MM.1S (cell line): ENCODE results near the gene NKX2-2.

Experiments
- DNase-seq: peaks from one replicate; pipeline ENCODE4 v3.0.0-alpha.2; 2015
- H2AFZ ChIP-seq: fragments of 300-600 bp; sonication (generic); 2 replicates; pipeline ENCODE4 v1.6.0; 2016; ENCODE audit warnings: antibody characterized with exemption, low read length
- H3F3A ChIP-seq: fragments of 300-600 bp; sonication (generic); 2 replicates; pipeline ENCODE4 v1.6.1; 2016; ENCODE audit warnings: mild to moderate bottlenecking, antibody characterized with exemption, low read length, moderate library complexity, mixed read lengths; ENCODE audit not compliant: insufficient read depth
- H3K27ac ChIP-seq: fragments of 300-600 bp; sonication (generic); 2 replicates; pipeline ENCODE4 v1.5.1; 2016; ENCODE audit warnings: mild to moderate bottlenecking, low read length
- H3K27me3 ChIP-seq: fragments of 300-600 bp; sonication (generic); replicated peaks from 2 replicates; pipeline ENCODE4 v1.6.0; 2016; ENCODE audit warnings: low read length; ENCODE audit not compliant: insufficient read depth
- H3K36me3 ChIP-seq: fragments of 300-600 bp; sonication (generic); replicated peaks from 2 replicates; pipeline ENCODE4 v1.6.1; 2016; ENCODE audit warnings: mild to moderate bottlenecking, low read length, mixed read lengths; ENCODE audit not compliant: insufficient read depth
- H3K4me1 ChIP-seq: fragments of 300-600 bp; sonication (generic); 2 replicates; pipeline ENCODE4 v1.6.1; 2016; ENCODE audit warnings: low read length, mixed read lengths
- H3K4me2 ChIP-seq: fragments of 300-600 bp; sonication (generic); 2 replicates; pipeline ENCODE4 v1.6.0; 2016; ENCODE audit warnings: low read depth, low read length
- H3K4me3 ChIP-seq: fragments of 300-600 bp; sonication (generic); 2 replicates; pipeline ENCODE4 v1.5.1; 2016; ENCODE audit warnings: low read length, mixed read lengths
- H3K79me2 ChIP-seq: fragments of 300-600 bp; sonication (generic); 2 replicates; pipeline ENCODE4 v1.6.1; 2016; ENCODE audit warnings: mixed run types, low read length, mixed read lengths
- H3K9ac ChIP-seq: fragments of 300-600 bp; sonication (generic); 2 replicates; pipeline ENCODE4 v1.6.1; 2016; ENCODE audit warnings: low read length, mixed read lengths
- H3K9me2 ChIP-seq: fragments of 300-600 bp; sonication (generic); replicated peaks from 2 replicates; pipeline ENCODE4 v1.6.1; 2016; ENCODE audit warnings: mild to moderate bottlenecking, low read length, mixed read lengths; ENCODE audit not compliant: insufficient read depth
- H3K9me3 ChIP-seq: fragments of 300-600 bp; sonication (generic); replicated peaks from 2 replicates; pipeline ENCODE4 v1.6.1; 2016; ENCODE audit warnings: mild to moderate bottlenecking, low read length, mixed read lengths; ENCODE audit not compliant: insufficient read depth
- H4K20me1 ChIP-seq: fragments of 300-600 bp; sonication (generic); 2 replicates; pipeline ENCODE4 v1.6.1; 2016; ENCODE audit warnings: mild to moderate bottlenecking, low read length, moderate library complexity, mixed read lengths; ENCODE audit not compliant: insufficient read depth
- CTCF ChIP-seq: fragments of 300-600 bp; sonication (generic); IDR thresholded peaks from 2 replicates; pipeline ENCODE4 v1.5.1; 2016; ENCODE audit warnings: antibody characterized with exemption, low read length, mixed read lengths
- EZH2 ChIP-seq: fragments of 300-600 bp; sonication (generic); optimal IDR thresholded peaks from 2 replicates; pipeline ENCODE3; 2017; ENCODE audit warnings: low read depth, mild to moderate bottlenecking, antibody characterized with exemption, low read length, mixed read lengths
- EZH2phosphoT487 ChIP-seq: fragments of 300-600 bp; sonication (generic); IDR thresholded peaks from 2 replicates; pipeline ENCODE4 v1.6.1; 2018; ENCODE audit warnings: antibody characterized with exemption, low read length

The NKX2-2 gene

DNA sequence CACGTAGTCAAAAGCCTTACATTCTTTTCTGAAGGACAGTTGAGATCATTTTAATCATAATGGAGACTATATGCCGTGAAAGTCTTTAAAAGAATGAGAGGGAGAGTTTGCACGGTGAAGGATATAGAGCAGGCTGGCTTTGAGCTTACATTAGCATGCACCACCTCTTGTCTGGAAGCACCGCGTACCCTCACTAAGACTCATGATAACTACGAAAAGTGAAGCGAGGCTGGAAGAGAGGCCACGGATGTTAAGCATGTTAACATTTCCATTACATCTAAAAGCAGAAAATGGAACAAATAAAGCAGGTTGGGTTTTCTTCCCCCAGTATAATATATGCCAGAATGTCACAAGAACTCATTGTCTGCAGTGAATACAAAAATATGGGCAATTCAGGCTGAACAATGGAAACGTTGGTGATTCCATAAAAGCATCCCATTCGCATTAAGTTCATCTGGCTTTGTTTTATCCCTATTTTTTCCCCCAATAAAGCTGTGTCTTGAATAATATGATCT, 40.6 kb upstream of the NKX2-2 start:
- Histone ChIP-seq H3K79me2 (no peaks in the 10 kb centered on the region), H3F3A (peaks cover 4% of the 10 kb centered on the region; the same call in 1 of the 2 replicates)

GRCh38 chr20:21550587-21550986, 36.7 kb upstream of the NKX2-2 start:
- H3F3A ChIP-seq = peaks cover 8% of the 10 kb centered on the region
- TF ChIP-seq EZH2 = no peak
- TF ChIP-seq CTCF = no peak
- TF ChIP-seq EZH2phosphoT487 = no peak
- H3K4me1 ChIP-seq = peaks cover 4% of the 10 kb centered on the region
- H3K79me2 ChIP-seq = no peaks in the 10 kb centered on the region
- no peaks in the 10 kb centered on the region for H3K27me3 ChIP-seq
- no peak for DNase-seq
- no peaks in the 10 kb centered on the region for H3K9me3 ChIP-seq
- no peaks in the 10 kb centered on the region for H3K36me3 ChIP-seq
- H3K27ac ChIP-seq = no peak overlapping the region
- H2AFZ ChIP-seq = no peak overlapping the region
- no peak overlapping the region for H3K9ac ChIP-seq
- H4K20me1 ChIP-seq = no peaks in the 10 kb centered on the region
- no peaks in the 10 kb centered on the region for H3K9me2 ChIP-seq
- H3K4me2 ChIP-seq = no peak overlapping the region
- H3K4me3 ChIP-seq = no peak overlapping the region

More for the DNA sequence above, 40.6 kb upstream of the NKX2-2 start:
- no peak overlapping the region for H3K4me2 ChIP-seq
- H3K9ac ChIP-seq = no peak overlapping the region
- H3K27ac ChIP-seq = no peak overlapping the region
- no peak overlapping the region for H2AFZ ChIP-seq
- H3K9me2 ChIP-seq = no peaks in the 10 kb centered on the region
- H3K4me1 ChIP-seq = no peaks in the 10 kb centered on the region
- no peaks in the 10 kb centered on the region for H4K20me1 ChIP-seq
- no peak for TF ChIP-seq EZH2
- H3K36me3 ChIP-seq = no peaks in the 10 kb centered on the region
- DNase-seq = no peak
- no peaks in the 10 kb centered on the region for H3K27me3 ChIP-seq
- no peaks in the 10 kb centered on the region for H3K9me3 ChIP-seq
- no peak overlapping the region for H3K4me3 ChIP-seq

GRCh38 chr20:21548390-21549035, 34.6 kb upstream of the NKX2-2 start:
- no peaks in the 10 kb centered on the region for H3K9me3 ChIP-seq
- peak overlapping the region; percentile 49; the same call in 1 of the 2 replicates for H3K4me2 ChIP-seq
- H3K27me3 ChIP-seq = no peaks in the 10 kb centered on the region
- DNase-seq = peak; percentile 93
- H3F3A ChIP-seq = peaks cover 8% of the 10 kb centered on the region
- peaks cover 4% of the 10 kb centered on the region for H3K4me1 ChIP-seq
- H3K36me3 ChIP-seq = no peaks in the 10 kb centered on the region
- no peak overlapping the region for H3K9ac ChIP-seq
- no peak for TF ChIP-seq EZH2phosphoT487
- TF ChIP-seq EZH2 = no peak
- no peak for TF ChIP-seq CTCF
- H3K79me2 ChIP-seq = no peaks in the 10 kb centered on the region
- peak overlapping the region; percentile 62 for H2AFZ ChIP-seq
- H3K4me3 ChIP-seq = no peak overlapping the region
- H3K9me2 ChIP-seq = no peaks in the 10 kb centered on the region
- H3K27ac ChIP-seq = peak overlapping the region; percentile 63; the same call in 1 of the 2 replicates
- H4K20me1 ChIP-seq = no peaks in the 10 kb centered on the region

DNA sequence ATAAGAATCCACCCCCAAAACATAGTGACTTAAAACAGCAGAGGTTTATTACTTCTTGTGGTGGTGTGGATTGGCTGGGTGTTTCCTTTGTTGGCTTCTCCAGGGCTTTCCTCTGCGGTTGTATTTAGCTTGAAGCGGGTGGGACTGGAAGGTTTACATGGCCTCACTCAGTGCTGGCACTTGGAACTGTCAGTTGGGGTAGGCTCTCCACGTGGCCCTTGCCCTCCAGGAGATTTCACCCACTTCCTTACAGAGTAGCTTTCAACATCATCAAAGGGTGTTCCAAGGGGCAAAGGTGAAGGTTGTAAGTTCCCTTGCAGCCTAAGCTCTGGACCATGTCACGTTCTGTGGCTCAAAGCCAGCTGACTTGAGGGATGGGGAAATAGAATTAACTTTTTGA, 32.5 kb upstream of the NKX2-2 start:
- DNase-seq = no peak
- Histone ChIP-seq H3K4me1 (peaks cover 4% of the 10 kb centered on the region), H2AFZ (no peak overlapping the region), H3K4me2 (no peak overlapping the region), H3K9me2 (no peaks in the 10 kb centered on the region), H3K27ac (no peak overlapping the region), H3K27me3 (no peaks in the 10 kb centered on the region), H3K9ac (no peak overlapping the region), H3K79me2 (no peaks in the 10 kb centered on the region), H4K20me1 (no peaks in the 10 kb centered on the region), H3F3A (peaks cover 8% of the 10 kb centered on the region), H3K4me3 (no peak overlapping the region), H3K9me3 (no peaks in the 10 kb centered on the region), H3K36me3 (no peaks in the 10 kb centered on the region)
- no peak for TF ChIP-seq EZH2
- TF ChIP-seq CTCF = no peak
- no peak for TF ChIP-seq EZH2phosphoT487
